PC-3 (cell line): Measurements from ENCODE around the gene SPAG6. TPM values are rescaled to one million over a fixed set of nuclear protein-coding genes. Genes with fewer than 3 reads are reported as not detected.

Source experiments
- ATAC-seq: fragments of 200-7000 bp; cut with Tn5 transposase; 2 replicates; pipeline ENCODE4 v1.9.1; 2020; ENCODE audit warnings: mild to moderate bottlenecking, moderate library complexity
- BruUV-seq: library from RNA; stranded (reverse); fragments of 400-500 nt; replicated peaks from 2 replicates; lab custom pipeline; 2021; lab: Mats Ljungman, UMichigan
- CTCF ChIA-PET: fragments of 300-600 bp; sonication (Branson Sonifier 250); formaldehyde crosslinking; loops from one replicate; lab custom pipeline; 2022; ENCODE audit warnings: antibody characterized with exemption; lab: Charles Lee
- POLR2A ChIA-PET: fragments of 300-600 bp; sonication (Branson Sonifier 250); formaldehyde crosslinking; loops from one replicate; lab custom pipeline; 2022; ENCODE audit warnings: antibody characterized with exemption; ENCODE audit not compliant: unreplicated experiment; lab: Charles Lee
- DNase-seq: peaks from one replicate; pipeline ENCODE4 v3.0.0-alpha.2; 2015
- H2AFZ ChIP-seq: fragments of 300-600 bp; sonication (generic); 2 replicates; pipeline ENCODE4 v1.6.0; 2016; ENCODE audit warnings: antibody characterized with exemption, low read length
- H3F3A ChIP-seq: fragments of 300-600 bp; sonication (generic); one replicate; pipeline ENCODE4 v1.6.0; 2017; ENCODE audit warnings: antibody characterized with exemption, low read length, control low read depth, mild to moderate bottlenecking; ENCODE audit not compliant: unreplicated experiment
- H3K27ac ChIP-seq: fragments of 300-600 bp; sonication (generic); 2 replicates; pipeline ENCODE4 v1.5.1; 2016; ENCODE audit warnings: mild to moderate bottlenecking, low read length
- H3K27me3 ChIP-seq: fragments of 300-600 bp; sonication (generic); 2 replicates; pipeline ENCODE4 v1.6.1; 2016; ENCODE audit warnings: low read length, mixed read lengths
- H3K36me3 ChIP-seq: fragments of 300-600 bp; sonication (generic); 2 replicates; pipeline ENCODE4 v1.6.1; 2016; ENCODE audit warnings: low read depth, mixed run types, low read length, mixed read lengths
- H3K4me1 ChIP-seq: fragments of 300-600 bp; sonication (generic); 2 replicates; pipeline ENCODE4 v1.5.1; 2016; ENCODE audit warnings: low read length; ENCODE audit not compliant: insufficient read depth
- H3K4me2 ChIP-seq: fragments of 300-600 bp; sonication (generic); 2 replicates; pipeline ENCODE4 v1.6.0; 2016; ENCODE audit warnings: low read length
- H3K4me3 ChIP-seq: fragments of 300-600 bp; sonication (generic); 2 replicates; pipeline ENCODE4 v1.5.1; 2016; ENCODE audit warnings: mild to moderate bottlenecking, low read length, mixed read lengths
- H3K79me2 ChIP-seq: fragments of 300-600 bp; sonication (generic); 2 replicates; pipeline ENCODE4 v1.6.1; 2017; ENCODE audit warnings: low read length, mixed read lengths
- H3K9ac ChIP-seq: fragments of 300-600 bp; sonication (generic); 2 replicates; pipeline ENCODE4 v1.6.0; 2016; ENCODE audit warnings: mild to moderate bottlenecking, low read length
- H3K9me2 ChIP-seq: fragments of 300-600 bp; sonication (generic); replicated peaks from 2 replicates; pipeline ENCODE4 v1.6.1; 2016; ENCODE audit warnings: mixed run types, low read length, mixed read lengths
- H3K9me3 ChIP-seq: fragments of 300-600 bp; sonication (generic); 2 replicates; pipeline ENCODE4 v1.6.1; 2016; ENCODE audit warnings: low read length, mixed read lengths
- H4K20me1 ChIP-seq: fragments of 300-600 bp; sonication (generic); 2 replicates; pipeline ENCODE4 v1.6.1; 2016; ENCODE audit warnings: low read length, mixed read lengths
- EZH2 ChIP-seq: fragments of 300-600 bp; sonication (generic); IDR thresholded peaks from one replicate; pipeline ENCODE4 v1.6.1; 2017; ENCODE audit warnings: antibody characterized with exemption, mild to moderate bottlenecking, low read length; ENCODE audit not compliant: unreplicated experiment
- EZH2phosphoT487 ChIP-seq: fragments of 300-600 bp; sonication (generic); IDR thresholded peaks from 2 replicates; pipeline ENCODE4 v1.6.1; 2018; ENCODE audit warnings: mild to moderate bottlenecking, antibody characterized with exemption, low read length, borderline replicate concordance
- intact Hi-C: fragments of 100-400 bp; cut with micrococcal nuclease; formaldehyde crosslinking; loops from 2 replicates; pipeline ENCODE4 v1.9.0; 2023
- total RNA-seq: library from RNA; depleted of rRNA; stranded (reverse); fragments of >200 nt; gene quantifications from 2 replicates; pipeline ENCODE4 v1.2.3, GENCODE V29; 2014
- TF ChIP-seq, protein P1 (sequence below): fragments of 300-600 bp; sonication (generic); conservative IDR thresholded peaks from 2 replicates; pipeline ENCODE4 v1.5.1; 2017; ENCODE audit warnings: antibody characterized with exemption, low read depth, mild to moderate bottlenecking, low read length

Gene SPAG6
- total RNA-seq, 1 experiment from 2014 or later = 0.04 TPM

DNA sequence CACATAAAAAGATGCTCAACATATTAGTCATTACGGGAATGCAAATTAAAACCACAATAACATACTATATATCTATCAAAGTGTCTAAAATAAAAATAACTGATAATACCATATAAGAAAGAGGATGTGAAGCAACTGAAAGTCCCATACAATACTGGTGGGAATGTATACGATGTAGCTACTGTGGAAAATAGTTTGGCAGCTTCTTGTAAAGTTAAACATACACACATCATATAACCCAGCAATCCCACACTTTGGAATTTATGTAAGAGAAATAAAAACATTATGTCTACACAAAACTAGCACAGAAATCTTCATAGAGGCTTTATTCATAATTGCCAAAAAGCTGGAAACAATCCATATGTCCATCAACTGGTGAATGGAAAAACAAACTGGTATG, 39.6 kb upstream of the SPAG6 start:
- H3K4me2 ChIP-seq = peak overlapping the region; percentile 31
- peak overlapping the region; percentile 100 for H3K27ac ChIP-seq
- H3K9me3 ChIP-seq = no peaks in the 10 kb centered on the region
- H3K9ac ChIP-seq = peak overlapping the region; percentile 94
- peaks cover 10% of the 10 kb centered on the region; the same call in 1 of the 2 replicates for H3K79me2 ChIP-seq
- no peaks in the 10 kb centered on the region for H3K9me2 ChIP-seq
- H3F3A ChIP-seq = peaks cover 5% of the 10 kb centered on the region
- no TSS peak for BruUV-seq
- TF ChIP-seq, protein P1, sequence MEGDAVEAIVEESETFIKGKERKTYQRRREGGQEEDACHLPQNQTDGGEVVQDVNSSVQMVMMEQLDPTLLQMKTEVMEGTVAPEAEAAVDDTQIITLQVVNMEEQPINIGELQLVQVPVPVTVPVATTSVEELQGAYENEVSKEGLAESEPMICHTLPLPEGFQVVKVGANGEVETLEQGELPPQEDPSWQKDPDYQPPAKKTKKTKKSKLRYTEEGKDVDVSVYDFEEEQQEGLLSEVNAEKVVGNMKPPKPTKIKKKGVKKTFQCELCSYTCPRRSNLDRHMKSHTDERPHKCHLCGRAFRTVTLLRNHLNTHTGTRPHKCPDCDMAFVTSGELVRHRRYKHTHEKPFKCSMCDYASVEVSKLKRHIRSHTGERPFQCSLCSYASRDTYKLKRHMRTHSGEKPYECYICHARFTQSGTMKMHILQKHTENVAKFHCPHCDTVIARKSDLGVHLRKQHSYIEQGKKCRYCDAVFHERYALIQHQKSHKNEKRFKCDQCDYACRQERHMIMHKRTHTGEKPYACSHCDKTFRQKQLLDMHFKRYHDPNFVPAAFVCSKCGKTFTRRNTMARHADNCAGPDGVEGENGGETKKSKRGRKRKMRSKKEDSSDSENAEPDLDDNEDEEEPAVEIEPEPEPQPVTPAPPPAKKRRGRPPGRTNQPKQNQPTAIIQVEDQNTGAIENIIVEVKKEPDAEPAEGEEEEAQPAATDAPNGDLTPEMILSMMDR = no peak
- TF ChIP-seq EZH2 (no peak), EZH2phosphoT487 (no peak)
- intact Hi-C loops = no loop called here
- POLR2A ChIA-PET = interaction anchor here (0.6 kb wide), 1 partner anchor 75 kb away, joined by 7 read pairs; no protein-coding TSS in a partner anchor
- peak; percentile 44 for ATAC-seq
- no peak overlapping the region for H2AFZ ChIP-seq
- no peaks in the 10 kb centered on the region for H3K27me3 ChIP-seq
- no peaks in the 10 kb centered on the region for H4K20me1 ChIP-seq
- H3K4me1 ChIP-seq = peaks cover 51% of the 10 kb centered on the region
- H3K4me3 ChIP-seq = no peak overlapping the region
- no peaks in the 10 kb centered on the region for H3K36me3 ChIP-seq
- CTCF ChIA-PET = no interaction called here
- peak; percentile 47 for DNase-seq

- H3K27me3 ChIP-seq = no peaks in the 10 kb centered on the region
- H3K4me3 ChIP-seq = no peak overlapping the region
- no peaks in the 10 kb centered on the region for H3K9me3 ChIP-seq
- ChIA-PET CTCF (no interaction called here), POLR2A (interaction anchor here (0.5 to 2.1 kb wide), 3 partner anchors 8 to 1149 kb away, joined by 4 to 16 read pairs (median 7); partner anchors contain the start of gene COMMD3)
- no peak overlapping the region for H2AFZ ChIP-seq
- H3K9ac ChIP-seq = peak overlapping the region; percentile 96
- no peaks in the 10 kb centered on the region for H4K20me1 ChIP-seq
- H3K4me1 ChIP-seq = peaks cover 73% of the 10 kb centered on the region
- intact Hi-C loops = loop anchor here (1.0 kb wide), 1 partner anchor 62 kb away; no protein-coding TSS in a partner anchor
- H3F3A ChIP-seq = peaks cover 5% of the 10 kb centered on the region
- H3K9me2 ChIP-seq = no peaks in the 10 kb centered on the region
- ATAC-seq = peak; percentile 89
- peaks cover 32% of the 10 kb centered on the region for H3K79me2 ChIP-seq
- peak overlapping the region; percentile 100 for H3K27ac ChIP-seq
- BruUV-seq = no TSS peak
- TF ChIP-seq EZH2 (no peak), EZH2phosphoT487 (no peak)
- TF ChIP-seq, protein P1 = no peak
- peak overlapping the region; percentile 77 for H3K4me2 ChIP-seq
- no peaks in the 10 kb centered on the region for H3K36me3 ChIP-seq
- peak; percentile 94 for DNase-seq
Observed at GRCh38 chr10:22308390-22308789, 36.9 kb upstream of the SPAG6 start.
